Neural progenitor cell (in vitro differentiated cells): ENCODE data around the gene PEX10. TPM values are rescaled to one million over a fixed set of nuclear protein-coding genes. Genes with fewer than 3 reads are reported as not detected.
A peak's percentile ranks its signal among the peaks of the same experiment; 100 is the strongest.

ENCODE experiments used
- DNase-seq: peaks from one replicate; pipeline ENCODE4 v3.0.0-alpha.2; 2016; ENCODE audit warnings: low spot score
- H2AFZ ChIP-seq: fragments of 200-600 bp; sonication (generic); replicated peaks from 2 replicates; pipeline ENCODE4 v1.6.1; 2016; ENCODE audit warnings: antibody characterized with exemption
- H3F3A ChIP-seq: fragments of 200-600 bp; sonication (generic); 2 replicates; pipeline ENCODE4 v1.6.1; 2016; ENCODE audit warnings: antibody characterized with exemption, low read depth
- H3K27ac ChIP-seq: fragments of 200-600 bp; sonication (generic); 2 replicates; pipeline ENCODE4 v1.5.1; 2016; ENCODE audit warnings: mild to moderate bottlenecking
- H3K27me3 ChIP-seq: fragments of 200-600 bp; sonication (generic); 2 replicates; pipeline ENCODE4 v1.6.1; 2016; ENCODE audit warnings: mild to moderate bottlenecking, moderate library complexity
- H3K36me3 ChIP-seq: fragments of 200-600 bp; sonication (generic); 2 replicates; pipeline ENCODE4 v1.5.1; 2016
- H3K4me1 ChIP-seq: fragments of 200-600 bp; sonication (generic); 2 replicates; pipeline ENCODE4 v1.6.1; 2016; ENCODE audit warnings: mixed run types
- H3K4me2 ChIP-seq: fragments of 200-600 bp; sonication (generic); 2 replicates; pipeline ENCODE4 v1.6.1; 2016
- H3K4me3 ChIP-seq: fragments of 200-600 bp; sonication (generic); 2 replicates; pipeline ENCODE4 v1.5.1; 2016
- H3K79me2 ChIP-seq: fragments of 200-600 bp; sonication (generic); 2 replicates; pipeline ENCODE4 v1.6.1; 2016; ENCODE audit warnings: low read depth
- H3K9ac ChIP-seq: fragments of 200-600 bp; sonication (generic); 2 replicates; pipeline ENCODE4 v1.6.1; 2016
- H3K9me3 ChIP-seq: fragments of 200-600 bp; sonication (generic); 2 replicates; pipeline ENCODE4 v1.5.1; 2016; ENCODE audit warnings: low read depth
- H4K20me1 ChIP-seq: fragments of 200-600 bp; sonication (generic); 2 replicates; pipeline ENCODE4 v1.6.1; 2016; ENCODE audit warnings: low read depth
- H3K27ac Mint-ChIP-seq: 3 replicates; pipeline ENCODE4 v1.8.0; 2021; ENCODE audit warnings: mixed read lengths
- H3K27me3 Mint-ChIP-seq: 2 replicates; pipeline ENCODE4 v1.8.0; 2022; ENCODE audit warnings: low read depth, mild to moderate bottlenecking, inconsistent platforms, moderate library complexity, mixed read lengths; ENCODE audit not compliant: insufficient read depth
- H3K36me3 Mint-ChIP-seq: 3 replicates; pipeline ENCODE4 v1.8.0; 2021; ENCODE audit warnings: mixed read lengths
- H3K4me1 Mint-ChIP-seq: 3 replicates; pipeline ENCODE4 v1.8.0; 2021; ENCODE audit warnings: mixed read lengths
- H3K4me3 Mint-ChIP-seq: 3 replicates; pipeline ENCODE4 v1.8.0; 2021; ENCODE audit warnings: mild to moderate bottlenecking, moderate library complexity, mixed read lengths
- H3K9me3 Mint-ChIP-seq: 3 replicates; pipeline ENCODE4 v1.8.0; 2020; ENCODE audit warnings: mixed read lengths
- EZH2 ChIP-seq: fragments of 200-600 bp; sonication (generic); IDR thresholded peaks from 2 replicates; pipeline ENCODE4 v1.6.1; 2017; ENCODE audit warnings: antibody characterized with exemption, mild to moderate bottlenecking, moderate library complexity
- EZH2phosphoT487 ChIP-seq: fragments of 200-600 bp; sonication (generic); IDR thresholded peaks from 2 replicates; pipeline ENCODE4 v1.6.1; 2017; ENCODE audit warnings: antibody characterized with exemption
- total RNA-seq: library from RNA; depleted of rRNA; stranded (reverse); fragments of >200 nt; gene quantifications from 2 replicates; pipeline ENCODE4 v1.2.3, GENCODE V29; 2015; ENCODE audit warnings: low replicate concordance
- TF ChIP-seq, protein P1 (sequence below): fragments of 200-600 bp; sonication (generic); IDR thresholded peaks from 2 replicates; pipeline ENCODE4 v1.5.1; 2017; ENCODE audit warnings: antibody characterized with exemption, mild to moderate bottlenecking

Gene PEX10
- total RNA-seq, 1 donor from 2014 or later, result 15.1 TPM

DNA sequence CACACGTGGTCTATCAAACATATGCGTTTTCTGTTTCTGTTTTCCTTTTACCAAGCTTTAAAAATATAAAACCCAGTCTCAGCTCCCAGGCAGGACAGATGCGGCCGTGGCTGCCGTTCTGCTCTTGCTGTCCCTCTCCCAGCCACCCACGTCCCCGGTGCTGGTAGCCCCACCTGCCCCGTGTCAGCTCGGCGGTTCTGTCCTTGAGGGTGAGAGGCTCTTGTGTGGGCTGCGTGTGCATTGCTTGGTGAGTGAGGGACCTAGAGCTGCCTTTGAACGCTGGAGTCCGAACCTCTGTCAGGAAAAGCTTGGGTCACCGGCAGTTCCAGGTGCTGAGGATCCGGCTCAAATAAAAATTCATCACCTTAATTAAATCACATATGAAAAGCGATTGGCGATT, 16.3 kb downstream of the PEX10 start:
- Histone ChIP-seq H2AFZ (no peak overlapping the region), H4K20me1 (peaks cover 15% of the 10 kb centered on the region), H3K4me1 (peaks cover 5% of the 10 kb centered on the region), H3K79me2 (peaks cover 36% of the 10 kb centered on the region), H3K36me3 (no peaks in the 10 kb centered on the region), H3K4me3 (no peak overlapping the region), H3K9me3 (no peaks in the 10 kb centered on the region), H3K27me3 (no peaks in the 10 kb centered on the region), H3K4me2 (no peak overlapping the region), H3K9ac (no peak overlapping the region), H3F3A (peaks cover 18% of the 10 kb centered on the region), H3K27ac (no peak overlapping the region)
- H3K4me3 Mint-ChIP-seq, result no peak overlapping the region
- no peak for DNase-seq
- H3K27me3 Mint-ChIP-seq, result peaks cover 6% of the 10 kb centered on the region
- no peak for TF ChIP-seq EZH2phosphoT487
- no peak for TF ChIP-seq EZH2
- TF ChIP-seq, protein P1, sequence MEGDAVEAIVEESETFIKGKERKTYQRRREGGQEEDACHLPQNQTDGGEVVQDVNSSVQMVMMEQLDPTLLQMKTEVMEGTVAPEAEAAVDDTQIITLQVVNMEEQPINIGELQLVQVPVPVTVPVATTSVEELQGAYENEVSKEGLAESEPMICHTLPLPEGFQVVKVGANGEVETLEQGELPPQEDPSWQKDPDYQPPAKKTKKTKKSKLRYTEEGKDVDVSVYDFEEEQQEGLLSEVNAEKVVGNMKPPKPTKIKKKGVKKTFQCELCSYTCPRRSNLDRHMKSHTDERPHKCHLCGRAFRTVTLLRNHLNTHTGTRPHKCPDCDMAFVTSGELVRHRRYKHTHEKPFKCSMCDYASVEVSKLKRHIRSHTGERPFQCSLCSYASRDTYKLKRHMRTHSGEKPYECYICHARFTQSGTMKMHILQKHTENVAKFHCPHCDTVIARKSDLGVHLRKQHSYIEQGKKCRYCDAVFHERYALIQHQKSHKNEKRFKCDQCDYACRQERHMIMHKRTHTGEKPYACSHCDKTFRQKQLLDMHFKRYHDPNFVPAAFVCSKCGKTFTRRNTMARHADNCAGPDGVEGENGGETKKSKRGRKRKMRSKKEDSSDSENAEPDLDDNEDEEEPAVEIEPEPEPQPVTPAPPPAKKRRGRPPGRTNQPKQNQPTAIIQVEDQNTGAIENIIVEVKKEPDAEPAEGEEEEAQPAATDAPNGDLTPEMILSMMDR, result no peak
- H3K27ac Mint-ChIP-seq, result no peak overlapping the region
- peaks cover 17% of the 10 kb centered on the region for H3K4me1 Mint-ChIP-seq
- no peaks in the 10 kb centered on the region for H3K9me3 Mint-ChIP-seq
- peaks cover 21% of the 10 kb centered on the region for H3K36me3 Mint-ChIP-seq

DNA sequence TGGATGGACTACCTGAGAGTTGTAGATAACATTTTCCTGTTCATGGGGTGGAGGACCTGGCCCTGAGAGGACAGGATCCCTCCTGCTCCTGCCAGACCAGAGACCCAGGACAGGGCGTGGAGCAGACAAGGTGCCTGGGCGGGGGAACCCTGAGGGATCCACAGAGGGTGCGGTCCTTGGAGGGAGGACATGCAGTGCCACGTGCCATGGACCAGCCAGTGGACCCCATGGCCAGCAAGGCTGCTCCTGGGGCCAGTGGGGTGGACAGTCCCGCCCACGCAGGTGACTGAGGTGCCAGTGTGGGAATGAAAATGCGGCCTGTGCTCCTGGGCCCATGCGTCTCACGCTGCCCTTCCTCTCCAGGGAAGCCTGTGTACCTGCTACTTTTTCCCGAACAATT, 17.1 kb downstream of the PEX10 start:
- peaks cover 6% of the 10 kb centered on the region for H3K27me3 Mint-ChIP-seq
- Histone ChIP-seq H2AFZ (no peak overlapping the region), H3K9me3 (no peaks in the 10 kb centered on the region), H3K9ac (no peak overlapping the region), H3K4me3 (no peak overlapping the region), H3F3A (peaks cover 12% of the 10 kb centered on the region), H3K36me3 (no peaks in the 10 kb centered on the region), H3K27ac (no peak overlapping the region), H3K27me3 (no peaks in the 10 kb centered on the region), H3K4me2 (no peak overlapping the region), H4K20me1 (peaks cover 15% of the 10 kb centered on the region), H3K4me1 (peaks cover 8% of the 10 kb centered on the region), H3K79me2 (peaks cover 45% of the 10 kb centered on the region)
- H3K4me3 Mint-ChIP-seq, result peak overlapping the region; percentile 68
- TF ChIP-seq EZH2phosphoT487, result no peak
- TF ChIP-seq, protein P1, result no peak
- TF ChIP-seq EZH2, result no peak
- no peak for DNase-seq
- peaks cover 19% of the 10 kb centered on the region for H3K4me1 Mint-ChIP-seq
- H3K36me3 Mint-ChIP-seq, result peaks cover 18% of the 10 kb centered on the region
- no peaks in the 10 kb centered on the region for H3K9me3 Mint-ChIP-seq
- H3K27ac Mint-ChIP-seq, result no peak overlapping the region

DNA sequence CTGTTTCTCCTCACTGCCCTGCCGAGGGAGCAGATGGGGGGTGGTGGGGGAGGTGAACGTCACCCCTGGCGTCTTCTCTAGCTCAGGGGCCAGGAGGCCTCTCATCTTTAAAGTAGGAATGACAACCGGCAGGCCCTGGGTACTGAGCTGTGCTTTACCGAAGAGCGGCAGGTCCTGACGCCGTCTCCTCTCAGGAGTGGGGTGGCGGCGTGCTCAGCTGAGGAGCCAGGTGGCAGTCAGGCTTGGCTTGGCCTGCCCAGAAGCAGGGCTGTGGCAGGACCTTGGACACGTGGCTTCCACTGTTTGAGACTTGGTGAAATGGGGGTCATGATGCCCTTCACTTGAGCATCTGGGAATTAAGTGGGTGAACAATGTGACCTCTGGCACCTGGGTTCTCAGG, 17.6 kb downstream of the PEX10 start:
- no peak overlapping the region for H3K27ac Mint-ChIP-seq

More for the DNA sequence above, 17.6 kb downstream of the PEX10 start:
- Histone ChIP-seq H3K79me2 (peaks cover 49% of the 10 kb centered on the region), H3K36me3 (no peaks in the 10 kb centered on the region), H2AFZ (no peak overlapping the region), H3K4me3 (no peak overlapping the region), H3K4me2 (no peak overlapping the region), H3F3A (peaks cover 8% of the 10 kb centered on the region), H3K4me1 (peaks cover 9% of the 10 kb centered on the region), H4K20me1 (peaks cover 15% of the 10 kb centered on the region), H3K27me3 (no peaks in the 10 kb centered on the region), H3K9ac (no peak overlapping the region), H3K9me3 (no peaks in the 10 kb centered on the region), H3K27ac (no peak overlapping the region)
- Mint-ChIP-seq H3K27me3 (peaks cover 6% of the 10 kb centered on the region), H3K4me1 (peaks cover 24% of the 10 kb centered on the region), H3K9me3 (no peaks in the 10 kb centered on the region), H3K4me3 (peak overlapping the region; percentile 68), H3K36me3 (peaks cover 18% of the 10 kb centered on the region)
- no peak for DNase-seq
- TF ChIP-seq, protein P1, result no peak
- TF ChIP-seq EZH2, result no peak
- no peak for TF ChIP-seq EZH2phosphoT487
